RPMI8226 (cell line): ENCODE measurements around the gene SUPT6H.

Experiments used
- DNase-seq: peaks from one replicate; pipeline ENCODE4 v3.0.0-alpha.2; 2015

The SUPT6H gene

DNA sequence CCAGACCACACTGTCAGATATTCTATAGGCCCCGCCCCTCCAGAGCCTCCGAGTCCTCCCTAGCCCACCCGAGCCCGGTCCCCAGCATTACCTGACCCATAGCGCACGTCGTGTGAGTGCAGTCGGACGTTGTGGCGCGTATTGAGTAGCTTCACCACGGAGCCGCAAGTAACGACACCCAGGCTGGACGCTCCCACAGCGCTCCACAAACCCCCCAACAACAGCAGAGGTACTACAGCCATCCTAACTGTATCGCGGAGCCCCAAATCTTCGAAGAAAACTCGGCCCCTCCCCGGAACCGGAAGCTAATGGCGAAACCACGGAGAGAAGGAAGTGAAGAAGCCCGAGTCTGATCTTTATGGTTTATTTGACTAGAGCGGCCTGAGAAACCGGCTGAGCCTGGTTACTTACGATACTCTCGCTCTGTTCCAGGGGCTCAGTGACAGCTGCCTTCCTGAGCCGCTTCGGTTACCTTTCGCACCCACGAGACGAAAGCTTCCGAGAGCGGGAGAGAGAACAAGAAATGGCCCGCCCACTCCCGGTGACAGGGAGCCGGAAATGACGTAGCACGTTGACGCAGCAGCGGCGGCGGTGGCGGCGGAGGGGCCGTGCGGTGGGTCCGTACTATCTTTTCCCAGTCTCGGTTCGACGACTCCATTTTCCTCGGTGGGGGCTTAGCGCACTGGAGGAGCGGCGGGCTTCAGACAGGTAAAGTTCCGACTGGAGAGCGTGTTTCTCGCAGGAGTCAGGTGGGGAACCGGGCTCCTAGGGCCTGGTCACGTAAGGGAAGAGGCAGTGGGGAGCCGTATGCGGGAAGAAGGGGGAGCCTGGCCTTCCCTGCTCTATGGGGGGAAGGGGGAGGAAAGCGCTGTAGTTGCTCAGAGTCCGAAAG is at the start of gene SUPT6H, which contains the start of gene SDF2:
Gene SUPT6H, plus strand, starts transcription at position 571 of the 892 bp plus-strand sequence. CDS start 11,197 bp downstream, outside the sequence.
Gene SDF2, minus strand, starts transcription at position 272 of the 892 bp plus-strand sequence. Its CDS starts 30 bp downstream, at position 242.
- peak; percentile 92 for DNase-seq

DNA sequence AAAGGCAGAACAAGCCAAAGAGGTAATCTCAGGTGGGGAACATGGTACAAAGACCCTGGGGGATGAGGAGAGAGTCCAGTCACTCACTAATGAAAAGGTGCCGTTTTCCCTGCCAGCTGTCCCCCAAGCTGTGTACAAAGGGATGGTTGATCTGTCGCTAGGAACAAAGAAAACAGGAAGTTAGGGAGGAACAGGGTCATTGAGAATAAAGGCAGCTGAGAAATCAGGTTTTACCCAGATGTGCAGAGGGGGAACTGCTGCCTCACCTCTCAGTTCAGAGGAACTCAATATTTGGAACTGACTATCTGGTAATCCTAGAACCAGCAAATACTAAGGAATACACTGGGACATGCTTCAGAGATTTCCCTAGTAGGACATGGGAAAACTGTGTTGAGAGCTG is 49.5 kb upstream of the SUPT6H start:
- no peak for DNase-seq

DNA sequence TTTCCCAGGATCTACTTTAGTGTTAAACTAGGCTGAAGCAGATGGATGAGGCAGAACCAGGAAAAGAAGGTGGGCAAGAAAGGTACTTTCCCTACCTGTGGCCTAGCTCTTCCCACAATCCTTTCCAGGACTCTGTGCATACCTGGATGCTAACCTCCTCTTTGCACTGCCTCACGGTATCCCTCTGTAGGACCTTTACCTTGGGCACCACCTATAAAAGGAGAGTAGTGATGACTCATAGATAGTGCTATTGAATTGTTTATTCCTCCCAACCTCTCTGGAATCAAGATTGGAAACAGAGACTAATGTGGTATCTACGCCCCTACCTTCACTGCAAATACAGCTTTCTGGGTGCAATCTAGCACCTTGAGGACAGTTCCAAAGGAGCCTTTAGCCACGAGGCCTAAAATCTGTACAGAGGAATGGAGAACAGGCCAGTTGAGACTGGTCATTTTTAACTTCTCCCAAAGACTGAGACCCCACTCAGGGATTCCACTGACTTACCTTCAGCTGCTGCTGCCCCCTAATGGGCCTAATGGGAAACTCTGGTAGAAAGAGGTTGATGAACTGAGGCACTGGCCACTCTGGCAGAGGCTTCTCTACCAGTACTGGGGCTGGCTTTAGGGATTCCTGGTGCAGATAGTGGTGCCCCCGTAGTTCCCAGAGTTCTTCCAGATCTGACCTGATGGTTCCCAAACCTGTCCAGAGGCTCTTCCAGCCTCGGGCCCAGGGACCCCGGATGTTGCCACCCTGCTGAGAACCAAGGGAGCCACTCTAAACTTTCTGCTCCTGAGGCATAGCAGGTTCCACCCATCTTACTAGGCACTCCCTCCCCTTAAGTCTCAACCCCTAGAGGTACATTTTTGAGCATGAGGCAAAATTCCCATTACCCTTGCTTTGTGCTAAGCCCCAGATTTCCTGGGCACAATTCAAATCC is 48.8 kb upstream of the SUPT6H start:
- peak; percentile 45 for DNase-seq

DNA sequence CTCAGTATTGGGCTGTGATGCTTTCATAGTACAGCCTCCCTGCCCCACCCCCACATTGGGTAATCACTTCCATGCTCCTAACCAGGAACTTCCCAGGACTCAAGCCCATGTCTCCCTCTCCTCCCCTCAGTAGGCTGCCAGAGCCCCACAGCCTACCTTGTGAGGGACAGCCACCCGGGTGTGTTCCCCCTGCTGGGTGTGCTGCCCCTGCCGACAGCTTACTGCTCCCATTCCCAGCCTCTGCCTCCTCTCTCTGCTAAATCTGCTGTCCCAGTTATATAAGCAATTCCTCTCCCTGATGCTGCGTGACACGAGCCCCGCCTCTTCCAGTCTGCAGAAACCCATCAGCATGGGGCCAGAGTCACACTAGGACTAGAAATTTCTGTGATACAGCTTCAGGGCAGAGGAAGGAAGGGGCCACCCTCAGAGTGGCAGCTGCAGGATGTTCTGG is 48.0 kb upstream of the SUPT6H start, which contains the start of gene RSKR:
Gene RSKR, minus strand, starts transcription at position 255 of the 451 bp plus-strand sequence. Its CDS starts 24 bp downstream, at position 231.
- no peak for DNase-seq

DNA sequence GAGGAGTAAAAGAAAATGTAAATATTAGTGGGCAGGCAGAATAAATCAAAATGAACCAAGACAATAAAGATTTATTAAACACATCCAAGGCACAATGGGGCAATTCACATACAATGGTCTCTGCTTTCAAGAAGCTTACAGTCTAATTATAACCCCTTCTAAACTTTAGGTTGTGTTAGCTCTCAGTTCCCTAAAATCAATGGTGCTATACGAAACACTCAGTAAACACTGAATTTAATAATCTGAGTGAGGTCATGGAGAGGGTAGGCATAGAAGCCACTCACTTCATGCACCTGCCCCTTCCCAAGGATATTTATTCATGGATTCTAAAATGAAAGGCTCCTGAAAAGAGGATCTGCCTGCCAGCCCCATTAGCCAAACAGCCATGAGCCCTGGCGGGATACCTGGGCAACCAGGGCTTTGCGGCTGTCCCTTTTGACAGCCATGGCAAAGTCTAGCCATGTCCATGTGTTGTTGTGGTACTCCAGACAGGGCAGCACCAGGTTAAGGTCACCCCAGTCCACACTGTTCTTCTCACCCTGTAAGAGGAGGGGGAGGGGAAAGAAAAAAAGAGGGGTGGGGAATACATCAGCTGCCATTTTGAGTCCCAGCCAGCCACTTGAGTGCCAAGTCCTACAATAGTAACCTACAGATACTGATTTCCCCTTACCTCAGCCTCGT is 46.6 kb upstream of the SUPT6H start:
- no peak for DNase-seq

DNA sequence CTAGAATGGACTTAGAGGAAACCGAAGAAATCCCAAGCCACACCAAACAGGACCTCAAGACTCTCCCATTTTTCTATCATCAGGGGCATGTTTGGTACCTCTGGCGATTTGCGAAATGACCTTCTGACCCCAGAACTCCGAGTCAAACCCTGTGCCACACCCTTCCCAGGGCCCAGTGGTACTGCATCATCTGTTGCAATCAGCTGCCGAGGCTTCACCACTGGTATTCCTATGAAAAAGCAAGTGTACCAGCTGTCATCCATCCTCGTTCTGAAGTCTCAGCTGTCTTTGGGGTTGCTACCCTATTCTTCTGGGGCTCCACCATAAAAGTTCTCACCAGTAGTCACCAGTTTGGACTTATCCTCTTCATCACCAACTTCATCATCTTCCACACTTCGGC is 45.7 kb upstream of the SUPT6H start:
- no peak for DNase-seq

DNA sequence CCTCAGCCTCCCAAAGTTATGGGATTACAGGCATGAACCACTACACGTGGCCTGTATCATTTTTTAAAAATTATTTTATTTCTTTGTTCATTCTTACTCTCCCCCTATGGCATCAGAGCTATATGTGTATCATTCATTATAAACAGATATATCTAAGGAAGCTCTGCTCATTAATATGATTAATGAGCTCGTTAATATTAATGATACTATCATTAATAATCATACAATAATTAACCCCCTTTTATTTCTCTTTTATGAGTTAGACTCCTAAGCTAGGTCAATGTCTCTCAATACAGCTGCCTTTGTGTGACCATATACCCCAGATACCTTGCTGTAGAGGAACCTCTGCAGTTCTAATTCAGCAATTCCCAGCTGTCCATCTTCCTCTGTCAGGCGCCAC is 43.5 kb upstream of the SUPT6H start:
- no peak for DNase-seq

DNA sequence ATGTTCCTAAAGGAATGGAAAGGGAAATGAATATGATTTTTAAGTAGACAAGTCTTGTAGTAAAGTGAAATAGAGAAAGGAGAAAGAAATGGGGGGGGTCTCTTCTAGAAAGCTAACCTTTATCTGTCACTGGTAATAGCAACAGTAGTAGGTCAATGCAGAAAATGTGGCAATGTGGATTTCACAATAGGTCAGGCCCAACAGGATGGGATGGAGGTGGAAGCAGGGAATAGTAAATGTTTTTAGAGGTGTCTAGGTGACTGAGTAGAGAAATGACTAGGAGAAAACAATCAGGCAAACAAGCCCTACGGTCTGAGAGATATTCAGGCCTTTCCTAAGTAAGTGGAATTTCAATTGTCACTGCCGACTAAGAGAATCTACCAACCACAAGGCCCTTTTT is 42.0 kb upstream of the SUPT6H start:
- DNase-seq, result no peak

DNA sequence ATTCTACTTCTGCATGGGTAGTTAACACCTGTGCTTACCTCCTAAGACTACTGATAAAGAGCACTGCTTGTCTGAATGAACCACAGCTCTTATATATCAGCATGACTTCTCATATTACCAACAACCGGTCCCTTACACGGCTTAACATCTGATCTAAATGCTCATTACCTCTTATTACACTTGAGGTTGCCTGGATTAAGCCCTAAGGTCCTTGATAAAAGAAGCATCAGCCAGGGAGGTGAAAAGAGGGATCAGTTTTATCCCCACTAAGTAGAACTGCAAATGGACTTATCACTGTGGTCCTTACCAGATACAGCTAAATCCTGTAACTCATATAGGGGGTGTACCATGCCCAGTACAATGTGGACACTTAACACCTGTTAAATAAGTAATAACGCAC is 39.8 kb upstream of the SUPT6H start:
- no peak for DNase-seq

DNA sequence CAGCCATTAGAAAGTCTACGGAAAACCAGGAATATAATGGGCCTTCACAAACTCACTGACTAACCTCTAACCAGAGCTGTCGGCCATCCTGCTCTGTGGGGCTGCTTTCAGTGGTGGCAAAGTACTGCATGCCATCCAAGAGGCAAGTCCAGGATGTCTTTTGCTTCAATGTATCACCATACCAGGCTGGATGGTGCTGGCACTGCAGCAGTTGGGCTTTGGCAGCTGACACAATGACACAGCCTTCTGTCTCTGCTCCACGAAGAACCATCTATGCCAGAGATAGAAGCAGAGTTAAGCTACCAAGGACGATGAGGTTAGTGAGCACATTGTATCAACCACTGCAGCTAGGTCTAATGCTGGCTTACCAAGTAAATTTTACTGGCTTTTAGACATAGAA is 38.3 kb upstream of the SUPT6H start:
- DNase-seq, result no peak

DNA sequence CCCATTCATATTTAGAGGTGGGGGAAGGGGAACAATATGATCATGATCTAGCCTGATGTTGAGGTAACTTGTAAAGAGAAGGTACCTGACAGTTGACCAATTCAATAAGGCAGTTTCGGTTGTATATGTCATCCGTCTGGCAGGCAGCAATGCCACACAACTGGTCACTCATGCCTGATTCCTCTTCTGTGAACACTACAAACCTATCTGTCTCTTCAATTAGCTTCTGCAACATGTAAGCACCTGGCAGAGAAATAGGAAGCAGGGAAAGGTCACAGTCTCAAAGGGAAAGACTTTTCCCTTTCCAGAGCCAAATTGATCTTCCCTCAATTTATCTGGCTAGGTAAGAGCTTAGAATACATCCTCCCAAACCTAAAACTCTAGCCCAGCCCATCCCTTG is 37.9 kb upstream of the SUPT6H start:
- no peak for DNase-seq

DNA sequence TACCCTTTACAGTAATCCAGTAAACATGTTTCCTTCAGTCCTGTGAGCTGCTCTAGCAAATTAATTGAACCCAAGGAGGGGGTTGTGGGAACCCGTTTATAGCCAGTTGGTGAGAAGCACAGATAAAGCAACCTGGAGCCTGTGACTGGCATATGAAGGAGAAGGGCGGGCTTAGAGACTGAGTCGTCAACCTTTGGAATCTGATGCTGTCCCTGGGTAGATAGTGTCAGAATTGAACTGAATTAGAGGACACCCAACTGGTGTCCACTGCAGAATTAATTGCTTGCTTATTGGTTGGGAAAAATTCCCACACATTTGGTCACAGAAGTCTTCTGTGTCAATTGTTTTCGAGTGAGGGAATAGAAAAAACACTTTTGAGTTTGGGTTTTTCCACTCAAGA is 35.2 kb upstream of the SUPT6H start:
- no peak for DNase-seq

DNA sequence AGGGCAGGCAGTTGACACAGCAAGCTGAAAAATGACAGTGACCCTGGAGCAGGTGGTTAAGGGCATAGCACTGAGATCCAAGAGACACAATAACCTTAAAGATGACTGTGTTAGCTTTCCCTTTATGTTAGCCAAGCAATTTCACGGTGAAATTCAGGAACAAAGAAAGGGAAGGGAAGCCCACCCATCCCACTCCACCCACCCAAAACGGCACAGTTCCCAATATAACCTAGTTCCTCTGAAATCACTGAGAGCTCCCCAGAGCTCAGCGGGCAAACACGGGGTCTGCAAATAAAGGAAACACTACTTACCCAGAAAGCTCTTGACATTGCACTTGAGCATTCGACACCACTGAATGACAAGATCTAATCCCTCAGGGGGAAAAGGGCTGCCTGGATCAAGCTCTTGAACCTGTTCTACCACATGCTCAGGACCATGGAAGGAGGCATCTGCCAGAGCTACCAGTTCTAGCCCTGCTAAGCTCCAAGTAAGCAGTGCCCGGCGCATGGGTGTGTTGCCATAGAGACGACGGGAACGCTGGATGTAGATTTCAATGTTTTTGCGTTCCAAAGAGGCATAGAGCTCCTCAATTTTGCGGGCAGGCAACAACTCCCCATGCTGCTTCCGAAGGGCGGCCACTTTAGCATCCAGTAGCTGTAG is 27.7 kb upstream of the SUPT6H start:
- DNase-seq, result no peak

DNA sequence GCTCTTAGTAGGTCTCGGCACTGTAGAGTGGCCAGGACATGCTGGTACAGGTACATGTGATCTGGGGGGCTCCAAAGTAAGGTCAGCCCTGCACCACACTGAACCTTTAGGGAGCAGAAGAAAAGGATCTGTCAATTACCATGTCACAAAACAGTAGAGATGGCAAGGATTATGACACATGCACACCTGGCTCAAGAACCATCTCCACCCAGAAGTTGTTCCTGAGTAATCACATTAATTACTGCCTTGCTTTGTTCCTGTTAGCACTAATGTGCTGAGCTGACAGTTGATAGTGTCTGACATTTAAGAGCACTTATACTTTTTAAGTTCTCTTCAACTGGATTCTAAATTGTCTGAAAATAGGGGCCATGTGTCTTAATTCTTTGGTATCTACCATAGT is 26.5 kb upstream of the SUPT6H start:
- DNase-seq, result no peak

DNA sequence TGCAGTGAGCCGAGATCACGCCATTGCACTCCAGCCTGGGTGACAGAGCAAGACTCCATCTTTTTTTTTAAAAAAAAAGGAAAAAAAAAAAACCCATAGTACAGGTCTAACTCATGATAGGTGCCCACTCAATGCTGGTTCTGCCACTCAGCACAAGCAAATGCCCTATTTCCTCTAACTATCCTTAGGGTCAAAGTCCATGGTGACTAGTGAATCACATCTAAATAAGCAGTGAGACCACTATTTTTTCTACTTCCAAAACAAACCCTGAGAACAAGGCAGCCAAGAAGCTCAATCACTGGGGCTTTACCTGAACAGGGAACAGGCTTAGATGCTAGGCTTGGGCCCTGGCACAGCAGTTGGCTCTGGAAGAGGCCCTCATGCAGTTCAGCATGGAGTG is 20.4 kb upstream of the SUPT6H start:
- no peak for DNase-seq

DNA sequence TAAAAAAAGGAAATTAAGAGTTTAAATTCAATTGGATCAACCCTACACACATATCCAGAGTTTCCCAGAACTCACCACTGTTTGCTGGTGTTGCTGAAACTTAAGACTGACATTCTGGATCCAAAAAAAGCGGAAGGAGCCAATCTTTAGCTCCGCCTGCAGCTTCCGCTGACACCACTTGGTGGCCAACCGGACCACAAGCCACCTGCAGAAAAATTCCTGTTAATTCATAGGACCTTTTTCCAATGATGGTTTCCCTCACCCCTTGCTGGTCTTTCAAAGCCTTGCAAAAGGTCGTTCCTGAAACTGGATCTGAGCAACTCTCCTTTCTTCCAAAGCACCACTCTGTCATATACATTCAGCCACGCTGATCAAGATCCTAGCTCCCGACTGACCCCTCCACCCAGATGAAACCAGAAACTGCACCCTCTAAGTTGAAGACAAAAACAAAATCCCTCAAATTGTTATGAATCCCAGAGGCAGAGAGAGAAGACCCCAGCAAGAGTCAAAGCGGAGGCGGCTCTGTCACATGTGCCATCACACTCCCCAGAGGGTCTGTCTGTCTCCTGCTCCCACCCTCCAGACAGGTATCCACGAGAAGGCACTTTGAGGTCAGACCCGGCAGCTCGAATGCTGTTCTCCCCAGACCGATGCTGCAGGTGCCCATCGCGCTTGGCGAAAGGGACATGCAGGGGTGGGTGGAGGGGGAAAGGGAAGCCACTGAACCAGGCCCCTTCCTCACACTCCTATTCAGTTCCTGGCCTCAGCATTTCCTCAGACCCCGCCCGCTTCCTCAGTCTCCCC is 17.8 kb upstream of the SUPT6H start:
- peak; percentile 78 for DNase-seq

DNA sequence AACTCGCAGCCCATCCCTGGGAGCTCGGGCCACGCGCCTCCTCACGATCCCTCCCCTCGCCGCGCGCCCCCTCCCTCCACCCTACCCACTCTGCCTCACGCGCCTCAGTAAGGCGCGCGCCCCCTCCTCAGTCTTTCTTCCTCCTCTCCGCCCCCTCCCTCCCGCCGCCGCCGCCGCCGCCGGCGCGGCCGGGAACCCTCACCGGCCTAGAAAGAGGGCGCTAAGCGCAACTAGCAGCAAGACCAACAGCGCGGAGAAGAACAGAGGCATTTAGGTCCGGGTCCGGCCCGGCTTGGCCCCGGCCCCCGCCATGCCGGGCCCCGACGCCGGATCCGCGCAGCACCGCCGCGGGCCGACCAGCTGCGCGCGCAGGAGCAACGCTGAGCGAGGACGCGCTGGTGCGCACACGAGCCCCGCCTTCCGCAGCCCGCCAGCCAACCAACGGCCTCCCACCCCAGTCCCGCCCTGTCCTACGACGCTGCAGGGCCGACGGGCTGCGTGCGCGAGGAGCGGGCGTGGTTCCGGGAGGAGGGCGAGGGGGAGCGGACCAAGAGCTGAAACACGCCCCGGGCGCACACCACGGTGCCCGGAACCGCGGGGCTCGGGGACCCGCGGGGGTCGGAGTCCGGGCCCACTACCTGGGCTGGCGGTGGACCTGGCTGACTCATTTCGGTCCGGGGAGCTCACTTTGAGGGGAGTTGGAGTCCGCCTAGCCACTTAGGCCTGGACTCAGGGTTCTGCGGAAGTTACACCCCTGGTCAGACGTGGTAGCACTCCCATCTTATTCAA is 17.0 kb upstream of the SUPT6H start, which contains the start of gene BLTP2:
Gene BLTP2, minus strand, starts transcription at position 372 of the 789 bp plus-strand sequence. Its CDS starts 102 bp downstream, at position 270.
- peak; percentile 97 for DNase-seq

DNA sequence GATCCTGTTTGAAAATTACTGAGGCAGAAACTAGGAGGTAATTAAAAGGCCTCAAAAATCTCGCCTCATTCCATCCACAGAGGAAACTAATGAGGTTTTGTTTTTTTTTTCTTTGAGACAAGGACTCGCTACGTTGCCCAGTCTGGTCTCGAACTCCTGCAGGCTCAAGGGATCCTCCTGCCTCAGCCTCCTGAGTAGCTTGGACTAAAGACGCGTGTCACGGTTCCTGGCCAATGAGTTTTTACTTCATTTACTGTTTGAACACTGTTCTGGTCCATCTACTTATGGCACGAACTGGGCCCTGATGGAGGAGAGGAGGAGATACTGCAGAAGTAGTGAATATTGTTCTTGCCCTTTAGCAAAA is 16.4 kb upstream of the SUPT6H start:
- peak; percentile 5 for DNase-seq

DNA sequence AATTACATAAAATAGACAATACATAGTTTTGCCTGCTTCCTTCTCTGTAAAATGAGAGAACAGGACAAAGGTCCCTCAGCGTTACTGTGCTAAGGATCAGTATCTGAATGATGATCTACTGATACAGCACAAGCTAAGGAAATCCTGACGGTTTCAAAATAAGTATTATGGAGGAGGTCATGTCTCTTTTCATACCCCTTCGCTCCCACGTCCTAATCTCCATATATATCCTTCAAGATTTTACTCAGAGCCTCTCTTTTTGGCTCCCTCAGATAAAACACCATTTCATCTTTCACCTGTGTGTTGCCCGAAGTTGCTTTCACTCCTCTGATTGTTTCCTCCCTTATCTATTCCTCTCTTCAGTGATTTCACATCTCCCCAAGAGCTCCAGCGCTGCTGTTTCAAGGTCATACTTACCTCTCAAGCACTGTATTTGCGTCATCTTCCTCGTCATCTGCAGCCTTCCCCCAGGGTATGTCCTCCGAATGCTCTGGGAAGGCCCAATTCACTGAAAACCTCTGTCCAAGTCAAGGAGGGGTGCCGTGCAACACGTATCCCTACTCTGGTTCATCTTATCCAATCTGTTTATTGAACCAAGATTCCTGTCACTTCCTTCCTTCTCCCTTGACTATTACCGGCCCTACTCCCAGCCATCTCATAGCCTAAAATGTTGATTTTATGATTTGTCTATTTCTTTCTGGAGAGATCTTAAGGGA is 15.8 kb upstream of the SUPT6H start:
- DNase-seq, result no peak

DNA sequence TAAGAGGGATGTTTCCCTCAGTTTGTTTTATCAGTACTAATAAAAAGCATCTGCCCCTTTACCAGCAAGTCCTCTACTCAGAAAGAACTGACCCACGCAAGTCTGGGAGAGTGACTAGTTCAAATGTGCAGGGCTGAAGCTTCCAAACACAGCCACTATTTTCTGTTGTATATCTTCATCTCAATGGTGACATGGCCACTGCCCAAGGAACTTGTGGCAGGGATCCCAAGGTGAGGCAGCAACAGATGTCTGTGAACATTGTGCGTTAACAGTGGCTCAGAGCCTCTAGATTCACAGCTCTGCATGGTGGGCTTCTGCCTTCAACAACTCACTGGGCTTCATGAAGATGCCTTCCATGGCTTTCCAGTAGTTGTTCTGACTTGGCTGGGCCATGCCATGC is 13.3 kb upstream of the SUPT6H start:
- no peak for DNase-seq
